GM19025 (cell line): ENCODE measurements around the gene ITGB2.

Experiments used
- ATAC-seq: cut with Tn5 transposase; IDR thresholded peaks from one replicate; pipeline ENCODE4 v1.9.1; 2021; ENCODE audit warnings: mild to moderate bottlenecking, low read depth, moderate library complexity; ENCODE audit not compliant: unreplicated experiment

Gene ITGB2

DNA sequence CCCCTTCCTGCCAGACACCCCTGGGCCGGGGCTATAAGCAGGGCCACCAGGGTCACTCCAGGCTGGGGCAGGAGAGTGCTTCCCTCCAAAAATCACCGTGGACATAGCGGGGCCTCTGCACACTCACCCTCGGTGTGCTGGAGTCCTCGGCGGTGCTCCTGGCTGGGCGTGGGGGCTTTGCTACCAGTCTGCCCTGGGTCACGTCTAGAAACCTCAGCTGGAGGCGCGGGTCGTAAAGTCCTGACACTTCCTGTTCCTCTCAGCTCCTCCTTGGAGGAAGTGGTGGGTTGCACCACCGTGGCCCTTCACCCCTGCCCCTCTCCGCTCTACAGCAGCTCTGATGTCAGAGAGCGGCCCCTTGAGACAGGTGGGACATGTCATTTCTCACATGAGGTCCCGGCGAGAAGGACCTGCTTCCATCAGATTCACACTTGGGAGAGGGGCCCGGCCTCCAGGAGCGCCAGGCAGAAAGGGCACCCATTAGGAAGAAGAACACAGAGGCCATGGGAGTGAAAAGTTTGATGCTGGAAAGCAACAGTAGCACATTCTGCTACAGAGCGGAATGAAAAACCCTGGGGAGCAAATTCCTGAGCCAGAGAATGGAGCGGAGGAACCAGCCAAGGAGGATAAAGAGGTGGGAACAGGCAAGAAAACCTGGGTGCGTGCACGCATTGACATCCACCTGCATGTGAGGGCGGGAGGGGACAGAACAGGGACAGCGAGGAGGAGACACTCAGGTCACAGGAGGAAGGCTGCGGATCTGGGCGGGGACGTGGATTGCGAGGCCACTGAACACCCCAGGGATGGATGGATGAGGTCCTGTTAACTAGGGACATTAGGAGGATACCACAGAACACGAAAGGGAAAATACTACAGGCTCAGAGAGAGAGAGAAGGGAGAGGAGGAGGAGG lies at the start of gene ITGB2:
ITGB2 (minus strand) TSS at position 206 of the 911 bp plus-strand sequence. CDS start 10,117 bp downstream, outside the sequence.
- ATAC-seq, result peak; percentile 57

DNA sequence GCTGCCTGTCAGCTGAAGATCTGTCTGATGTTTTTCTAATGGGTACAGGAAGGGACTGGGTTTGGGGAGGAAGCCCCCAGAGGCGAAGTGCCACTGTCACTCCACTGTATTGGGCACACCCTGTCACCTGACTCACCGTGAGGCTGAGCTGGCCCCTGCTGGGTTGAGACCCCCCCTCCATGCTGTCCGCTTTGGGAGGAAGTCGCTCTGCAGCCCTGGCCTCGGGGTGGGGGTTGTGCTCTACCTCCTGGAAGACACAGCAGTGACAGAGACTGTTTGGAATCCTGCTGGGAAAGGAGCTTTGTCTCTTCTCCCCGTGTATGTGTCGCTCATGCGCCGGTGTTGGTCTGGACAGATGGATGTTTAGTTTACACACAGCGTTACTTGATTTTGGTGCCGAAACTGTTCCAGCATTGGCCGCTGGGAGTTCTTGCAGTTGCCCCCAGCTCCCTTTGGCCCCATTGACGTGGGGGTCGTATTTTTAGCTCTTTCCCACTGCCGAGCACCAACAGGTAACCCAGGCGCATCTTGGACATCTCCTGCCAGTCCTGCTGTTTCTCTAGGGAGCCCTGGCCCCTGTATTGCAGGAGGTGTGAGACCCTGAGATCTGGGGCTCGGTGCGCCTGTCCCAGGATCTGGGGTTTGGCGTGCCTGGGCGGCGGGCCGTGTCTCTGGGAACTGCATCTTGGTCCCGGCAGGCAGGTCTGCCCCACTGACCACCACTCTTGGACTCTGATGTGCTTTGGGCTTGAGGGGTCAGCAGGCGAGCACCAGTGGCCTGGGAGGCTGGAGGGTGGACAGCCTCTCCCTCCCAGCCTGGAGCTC lies 49.4 kb upstream of the ITGB2 start:
- ATAC-seq, result no peak

DNA sequence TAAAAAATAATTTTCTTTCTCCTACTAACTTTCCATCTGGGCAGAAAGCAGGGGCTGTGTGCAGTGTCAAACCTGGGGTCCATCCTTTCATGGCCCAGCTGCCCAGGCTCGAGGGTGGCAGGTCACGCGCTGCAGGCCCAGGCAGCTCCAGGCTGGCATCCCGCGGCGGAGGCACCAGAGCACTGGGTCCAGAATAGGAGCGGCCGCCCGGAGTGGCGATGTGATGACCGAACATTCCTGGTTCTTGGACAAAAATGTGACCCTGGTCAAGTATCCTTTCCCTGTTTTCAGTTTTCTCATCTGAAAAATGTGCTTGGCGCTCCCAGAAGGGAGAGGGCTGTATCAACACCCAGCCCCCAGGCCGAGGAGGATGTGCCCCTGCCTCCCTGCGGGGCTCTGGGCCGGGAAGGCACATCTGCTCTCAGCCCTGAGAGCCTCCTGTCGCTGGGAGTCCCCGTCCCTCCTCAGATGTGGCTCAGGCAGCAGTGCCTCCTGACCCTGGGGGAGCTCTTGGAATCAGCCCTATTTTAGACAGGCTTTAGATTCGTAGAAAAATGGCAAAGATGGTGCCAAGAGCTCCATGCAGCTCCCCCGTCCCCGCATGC lies 48.5 kb upstream of the ITGB2 start:
- no peak for ATAC-seq

DNA sequence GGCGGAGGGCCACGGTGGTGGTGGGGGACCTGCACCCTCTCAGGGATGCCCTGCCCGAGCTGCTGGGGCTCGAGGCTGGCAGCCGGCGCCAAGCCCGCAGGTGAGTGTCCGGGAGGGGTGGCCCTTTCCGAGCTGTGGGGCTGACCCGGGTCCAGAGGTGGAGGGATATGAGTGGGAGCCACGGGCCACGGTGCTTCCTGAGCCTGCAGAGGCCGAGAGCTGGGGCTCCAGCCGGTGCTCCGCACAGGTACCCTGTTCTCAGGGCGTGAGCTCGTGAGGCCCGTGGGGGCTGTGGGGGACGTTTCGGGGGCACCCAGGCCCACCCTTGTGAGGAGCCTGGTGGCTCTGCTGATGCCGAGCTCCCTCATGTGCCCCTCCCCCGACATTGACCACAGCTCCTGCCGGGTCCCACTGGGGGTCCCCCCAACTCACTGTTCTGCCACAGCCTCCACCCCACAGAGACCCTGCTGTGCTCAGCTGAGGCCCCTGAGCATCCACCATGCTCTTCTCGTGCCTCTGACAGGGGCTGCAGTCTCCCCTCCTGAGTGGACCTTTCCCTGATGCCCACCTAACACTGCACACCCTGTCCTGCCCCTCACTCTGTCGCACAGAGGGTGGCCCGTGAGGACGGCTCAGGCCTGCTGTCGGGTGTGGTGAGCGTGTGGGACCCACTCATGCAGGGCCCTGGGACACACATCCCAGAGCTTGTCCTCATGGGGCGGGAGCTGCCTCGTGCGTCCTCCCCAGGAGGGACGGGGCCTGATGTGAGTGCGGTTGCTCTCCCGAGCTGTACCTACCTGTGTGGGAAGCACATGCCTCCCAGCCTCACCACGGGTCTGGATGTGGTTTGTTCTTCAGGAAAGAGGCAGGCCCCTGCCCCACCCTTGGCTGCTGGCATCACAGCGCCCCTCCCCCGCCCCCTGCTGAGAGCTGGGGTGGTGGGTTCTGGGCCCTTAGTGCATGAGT lies 46.7 kb upstream of the ITGB2 start:
- ATAC-seq, result no peak

DNA sequence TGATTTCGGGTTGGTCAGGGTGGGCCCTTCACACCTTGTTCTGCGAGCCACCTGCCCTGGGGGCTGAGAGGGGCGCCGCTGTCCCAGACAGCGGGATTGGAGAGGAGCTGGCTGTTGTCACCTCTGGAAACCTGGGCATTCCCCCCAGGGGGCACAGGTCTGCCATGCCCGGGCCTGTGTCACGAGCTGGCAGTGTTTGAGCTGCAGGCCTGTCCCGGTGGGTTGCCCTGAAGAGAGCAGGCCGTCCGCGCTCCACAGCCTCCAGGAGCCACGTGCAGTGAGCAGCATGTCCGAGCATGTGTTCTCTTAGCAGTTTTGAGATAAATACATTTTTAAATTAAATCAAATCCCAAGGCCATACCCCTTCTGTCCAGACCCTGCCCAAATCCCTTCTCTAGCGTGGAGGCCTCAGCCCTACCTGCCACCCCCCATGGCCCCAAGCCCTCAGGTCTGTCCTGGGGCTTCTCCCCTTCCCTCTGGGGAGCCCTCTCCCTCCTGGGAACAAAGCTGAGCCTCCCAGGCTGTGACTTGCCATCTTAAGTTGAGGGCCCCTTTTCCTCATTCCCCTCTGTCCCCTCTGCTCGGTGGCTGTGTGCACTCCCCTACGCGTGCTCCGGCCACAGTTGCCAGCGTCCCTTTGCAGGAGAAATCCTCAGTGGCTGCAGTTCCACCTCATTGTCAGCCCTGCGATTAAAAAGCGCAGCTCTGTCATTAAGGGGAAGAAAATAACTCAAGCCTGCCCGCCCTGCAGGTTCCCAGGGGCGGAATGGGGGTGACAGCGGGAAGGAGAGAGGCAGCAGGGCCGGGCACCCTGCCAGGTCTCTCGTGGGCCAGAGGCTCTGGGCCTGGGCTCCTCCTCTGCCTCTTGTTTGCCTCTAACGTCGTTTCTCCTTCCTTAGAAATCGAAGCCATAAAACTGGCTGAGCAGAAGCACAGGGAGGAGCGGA lies 45.7 kb upstream of the ITGB2 start:
- no peak for ATAC-seq

DNA sequence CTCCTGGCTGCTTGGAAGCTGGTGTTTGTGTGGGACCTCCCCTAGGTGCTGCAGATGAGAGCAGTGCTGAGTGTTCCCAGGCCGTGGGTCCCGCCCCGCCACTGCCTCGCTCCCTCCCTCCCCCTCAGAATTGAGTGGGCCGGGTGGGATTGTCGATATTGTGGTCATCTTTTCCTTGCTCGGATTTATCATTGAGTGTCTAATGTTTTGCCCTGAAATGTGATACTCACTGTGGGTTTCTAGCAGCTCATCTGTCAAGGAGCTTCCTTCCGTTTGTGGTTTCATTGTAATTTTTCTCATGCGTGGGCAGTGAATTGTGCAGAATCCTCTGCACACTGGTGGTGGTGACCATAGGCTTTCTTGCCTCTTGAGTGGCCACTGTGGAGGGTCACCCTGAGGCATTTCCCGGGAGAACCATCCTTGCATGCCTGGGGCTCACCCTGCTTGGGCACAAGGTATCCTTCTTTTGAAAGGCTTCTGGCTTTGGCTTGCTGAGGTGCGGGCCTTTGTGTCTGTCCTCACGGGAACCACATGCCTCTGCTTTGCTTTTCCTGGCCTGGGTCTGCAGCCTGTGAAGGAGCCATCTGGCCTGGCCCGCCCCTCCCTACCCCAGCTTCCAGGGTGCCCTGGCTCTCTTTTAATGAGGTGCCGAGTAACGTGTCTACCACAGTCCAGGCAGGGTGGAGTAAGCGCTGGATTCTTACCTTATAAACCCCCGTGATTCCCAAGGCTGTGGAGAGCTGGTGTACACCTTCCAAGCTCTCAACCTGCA lies 44.7 kb upstream of the ITGB2 start:
- no peak for ATAC-seq

DNA sequence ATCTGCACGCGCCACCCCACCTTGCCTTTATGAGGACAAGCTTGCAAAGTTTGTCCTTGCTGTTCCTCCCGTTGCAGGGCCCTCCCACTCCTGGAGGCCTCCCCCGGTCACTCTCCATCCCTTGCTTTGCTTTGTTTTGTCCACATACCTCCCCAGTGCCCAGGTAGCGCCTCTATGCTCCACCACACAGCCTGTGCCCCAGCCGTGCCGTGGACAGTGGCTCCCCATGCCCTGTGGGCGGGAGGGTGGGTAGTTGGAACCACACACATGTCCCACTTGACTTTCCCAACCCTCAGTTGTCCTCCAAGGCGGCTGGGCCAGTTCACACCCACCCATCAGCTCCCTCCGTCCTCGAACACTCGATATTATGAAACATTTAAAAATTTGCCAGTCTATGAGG lies 43.7 kb upstream of the ITGB2 start:
- no peak for ATAC-seq

DNA sequence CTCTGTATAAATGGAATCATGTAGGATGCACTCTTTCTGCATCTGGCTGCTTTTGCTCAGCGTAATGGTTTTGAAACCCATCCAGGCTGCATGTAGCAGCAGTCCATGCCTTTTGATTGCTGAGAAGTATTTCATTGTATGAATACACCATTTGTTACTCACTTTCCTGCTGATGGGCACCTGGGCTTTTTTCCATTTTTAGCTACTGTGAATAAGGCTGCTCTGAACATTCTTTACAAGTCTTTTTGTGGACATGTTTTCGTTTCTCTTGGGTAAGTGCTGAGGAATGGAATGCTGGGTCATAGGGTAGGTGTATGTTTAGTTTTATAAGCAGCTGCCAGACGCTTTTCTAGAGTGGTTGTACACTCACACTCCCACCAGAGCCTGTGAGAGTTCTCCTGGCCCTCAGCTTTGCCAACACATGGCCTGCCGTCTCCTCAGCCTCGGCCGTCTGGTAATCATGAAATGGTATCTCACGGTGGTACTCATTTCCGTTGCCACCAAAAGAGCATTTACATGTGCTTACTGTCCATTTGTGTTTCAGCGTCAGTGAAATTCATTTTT lies 41.8 kb upstream of the ITGB2 start:
- ATAC-seq, result no peak

DNA sequence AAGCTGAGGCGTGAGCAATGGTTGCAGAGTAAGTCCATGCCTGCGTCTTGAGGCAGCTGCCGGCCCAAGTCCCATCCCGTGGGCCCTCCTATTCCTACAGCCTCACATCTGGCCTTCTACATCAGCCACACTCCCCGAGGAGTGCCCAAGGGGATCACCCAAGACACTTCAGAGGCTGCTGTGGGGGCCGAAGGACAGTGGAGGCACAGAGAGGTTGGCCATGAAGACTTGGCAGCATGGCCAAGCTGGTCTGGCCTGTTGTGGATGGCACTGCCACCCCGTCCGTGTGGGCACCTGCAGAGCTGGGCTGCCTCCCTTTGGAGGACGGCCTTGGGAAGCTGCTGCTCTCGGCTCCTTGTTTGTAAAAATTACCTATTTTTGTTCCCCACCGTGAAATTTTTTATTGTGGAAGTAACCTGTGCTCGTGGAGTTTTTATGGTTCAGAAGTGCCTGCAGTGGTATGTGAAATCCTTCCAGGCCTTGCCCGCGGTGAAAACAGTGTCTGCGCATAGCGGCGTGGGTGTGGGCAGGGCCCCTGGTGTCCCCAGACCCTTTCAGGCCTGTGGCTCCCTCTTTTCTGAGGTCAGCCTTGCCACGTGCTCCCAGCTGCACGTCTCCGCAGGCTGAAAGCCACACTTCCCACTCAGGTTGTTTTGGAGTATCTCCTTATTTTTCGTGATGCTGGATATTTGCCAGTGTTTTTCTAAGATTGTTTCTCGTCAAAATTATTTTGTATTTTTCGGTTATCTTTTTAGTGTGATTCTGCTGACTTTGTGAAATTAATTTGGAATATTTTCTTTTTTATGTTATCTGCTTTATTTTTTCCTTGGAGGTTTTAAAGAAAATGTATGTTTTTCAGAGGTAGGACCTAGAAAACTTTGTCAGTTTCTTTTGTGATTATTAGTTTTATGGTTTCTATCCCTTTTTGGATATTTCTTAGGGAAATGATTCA lies 39.7 kb upstream of the ITGB2 start:
- ATAC-seq, result no peak

DNA sequence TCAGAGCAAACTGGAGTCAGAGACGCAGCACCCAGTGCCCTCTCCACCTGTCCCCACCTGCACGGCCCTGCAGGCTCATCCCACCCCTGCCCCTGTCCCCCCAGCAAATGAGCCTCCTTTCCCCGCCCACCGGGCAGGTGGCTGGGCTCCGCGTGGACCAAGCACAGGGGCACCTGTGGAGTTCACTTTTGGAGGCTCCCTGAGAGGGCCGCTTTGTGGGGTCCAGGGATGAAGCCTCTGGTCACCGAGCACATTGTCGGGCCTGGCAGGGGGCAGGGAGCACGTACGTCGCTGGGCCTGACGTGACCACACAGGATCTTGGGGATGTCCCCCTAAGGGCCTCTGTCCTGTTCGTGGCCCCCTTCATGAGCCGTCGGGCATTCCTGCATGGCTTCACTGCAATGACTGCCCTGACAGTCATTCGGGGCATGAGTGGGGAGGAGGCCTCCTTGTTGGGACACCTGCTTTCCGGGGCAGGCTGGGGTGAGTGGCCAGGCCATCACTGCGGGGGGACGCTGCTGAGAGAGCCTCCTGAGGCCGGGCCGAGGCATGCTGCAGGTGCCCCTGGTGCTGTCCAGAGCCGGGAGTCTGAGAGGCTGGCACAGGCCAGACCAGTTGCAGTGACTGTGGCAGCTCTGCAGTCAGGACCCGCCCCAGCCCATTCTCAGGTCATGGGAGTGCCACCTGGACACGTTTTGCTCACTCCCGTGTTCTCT lies 38.8 kb upstream of the ITGB2 start:
- ATAC-seq, result no peak

DNA sequence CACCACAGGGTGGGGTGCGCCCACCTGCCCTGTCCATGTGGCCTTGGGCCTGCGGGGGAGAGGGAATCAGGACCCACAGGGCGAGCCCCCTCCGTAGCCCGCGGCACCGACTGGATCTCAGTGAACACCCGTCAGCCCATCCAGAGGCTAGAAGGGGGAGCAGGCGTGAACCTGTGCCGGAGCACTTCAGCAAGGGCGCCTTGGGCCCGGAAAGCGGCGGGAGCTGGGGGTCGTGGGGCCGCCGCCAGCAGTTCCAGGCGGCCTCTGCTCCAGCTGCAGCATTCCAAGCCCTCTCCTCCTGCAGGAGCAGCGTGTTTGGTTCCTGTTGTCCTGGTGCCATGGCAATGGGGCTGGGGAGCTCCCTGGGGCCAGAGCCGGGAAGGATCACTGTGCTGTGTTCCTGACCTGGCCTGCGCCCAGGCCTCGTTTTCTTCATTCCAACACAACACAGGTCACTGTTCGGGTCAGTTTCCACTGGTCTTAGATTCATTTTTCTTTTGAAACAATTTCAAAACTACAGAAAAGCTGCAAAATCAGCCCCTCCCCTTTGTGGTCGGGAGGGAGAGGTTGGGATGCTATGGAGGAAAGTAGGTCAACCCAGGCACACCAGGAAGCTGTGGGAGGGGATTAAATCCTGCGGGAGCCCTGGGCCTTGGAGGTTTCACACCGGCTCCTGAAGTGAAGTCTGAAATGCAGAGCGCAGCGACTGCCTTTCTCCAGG lies 37.9 kb upstream of the ITGB2 start:
- ATAC-seq, result no peak

DNA sequence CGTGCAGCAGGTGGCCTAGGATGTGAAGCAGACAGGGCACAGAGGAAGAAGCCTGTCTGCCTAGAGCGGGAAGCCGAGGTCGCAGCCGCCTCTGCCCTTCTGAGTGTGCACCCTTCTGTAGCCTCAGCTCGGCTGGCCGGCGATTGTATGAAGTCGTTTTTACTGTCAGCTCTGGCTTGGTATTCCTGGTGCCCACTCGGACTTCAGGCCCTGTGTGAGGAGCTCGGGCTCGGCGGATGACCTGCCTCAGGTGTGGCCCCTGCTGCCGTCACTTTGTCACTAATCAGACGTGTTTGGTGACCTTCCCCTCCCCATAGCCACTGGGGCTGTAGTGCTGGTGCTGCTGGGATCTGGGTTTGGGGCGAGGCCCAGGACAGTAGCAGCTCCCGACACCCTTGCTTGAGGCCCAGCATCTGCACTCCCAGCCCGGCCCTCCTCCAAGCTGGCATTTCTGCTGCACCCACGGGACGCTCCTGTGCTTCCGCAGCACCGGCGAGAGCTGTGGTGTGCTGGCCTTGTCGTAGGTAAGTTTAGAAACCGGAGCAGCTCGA lies 37.3 kb upstream of the ITGB2 start:
- no peak for ATAC-seq

DNA sequence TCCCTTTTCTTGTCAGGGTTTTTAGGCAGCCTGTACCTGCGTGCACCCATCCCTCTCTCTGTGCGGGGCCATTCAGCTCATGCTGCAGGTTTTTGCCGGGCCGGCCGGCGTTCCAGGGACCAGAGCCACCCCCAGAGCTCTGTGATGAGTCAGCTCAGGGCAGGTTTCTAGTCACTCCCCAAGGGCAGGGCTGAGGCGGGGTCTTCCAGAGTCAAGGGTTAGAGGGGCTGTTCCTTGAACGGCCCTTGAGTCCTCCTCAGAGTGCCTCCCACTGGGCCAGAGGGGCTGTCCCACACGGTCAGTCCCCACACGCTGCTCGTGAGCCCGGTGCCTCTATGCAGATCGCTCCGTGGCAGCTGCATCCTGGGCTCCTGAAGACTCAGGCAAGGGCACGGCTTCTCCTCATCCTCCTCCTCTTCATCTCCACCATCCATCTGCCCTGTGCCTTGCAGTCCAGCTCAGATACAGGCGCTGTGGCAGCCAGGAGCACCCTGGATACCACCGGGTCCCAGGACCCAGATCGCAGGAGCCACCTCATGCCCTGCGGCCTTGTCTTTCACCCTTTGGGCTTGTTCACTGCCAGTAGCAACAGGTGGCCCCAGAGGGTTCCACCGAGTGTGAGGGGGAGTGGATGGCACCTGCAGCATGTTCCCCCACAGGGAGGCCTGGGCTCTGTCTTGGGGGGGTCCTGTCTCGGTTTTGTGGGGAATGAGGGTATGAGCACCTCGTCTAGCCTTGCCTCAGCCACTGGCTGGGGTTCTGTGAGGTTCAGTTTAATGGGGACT lies 36.5 kb upstream of the ITGB2 start:
- ATAC-seq, result no peak

DNA sequence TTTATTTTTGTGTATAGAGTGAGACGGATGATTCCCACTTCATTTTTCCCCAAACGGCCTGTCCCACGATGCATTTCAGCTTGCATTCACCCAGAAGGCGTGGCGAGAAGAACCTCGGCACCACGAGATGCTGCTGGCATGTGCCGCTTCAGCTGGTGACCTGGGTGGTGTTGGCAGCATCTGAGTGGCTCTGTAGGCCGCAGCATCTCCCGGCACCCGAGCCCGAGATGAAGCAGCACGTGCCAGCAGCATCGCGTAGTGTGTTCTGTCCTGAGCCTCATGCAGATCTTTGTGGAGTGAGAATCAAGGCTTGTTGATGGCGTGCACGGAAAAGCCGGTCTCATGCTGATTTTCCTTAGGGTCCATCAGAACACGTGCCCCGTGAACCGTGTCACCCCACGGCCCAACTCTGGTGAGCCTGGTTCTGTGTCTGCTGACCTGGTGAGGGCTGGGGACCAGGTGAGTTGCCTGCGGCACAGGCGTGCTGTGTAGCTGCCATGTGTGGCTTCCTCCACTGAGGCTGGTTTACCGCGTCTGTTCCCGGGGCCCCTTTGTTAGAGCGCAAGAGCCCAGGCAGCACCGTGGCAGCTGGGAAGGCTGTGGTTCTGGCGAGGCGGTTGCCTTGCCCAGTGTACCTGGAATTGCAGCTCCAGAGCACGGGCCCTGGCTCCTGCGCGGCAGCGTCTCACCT lies 35.8 kb upstream of the ITGB2 start:
- no peak for ATAC-seq
